Chondrocyte (in vitro differentiated cells): ENCODE data around the gene ZSCAN9. TPM values are rescaled to one million over a fixed set of nuclear protein-coding genes. Genes with fewer than 3 reads are reported as not detected.

Experiments used
- DNase-seq: peaks from one replicate; pipeline ENCODE4 v3.0.0; 2021; ENCODE audit warnings: mixed read lengths, low spot score
- H3K27ac Mint-ChIP-seq: one replicate; pipeline ENCODE4 v1.8.0; 2021; ENCODE audit warnings: mild to moderate bottlenecking, moderate library complexity, mixed read lengths; ENCODE audit not compliant: unreplicated experiment
- H3K27me3 Mint-ChIP-seq: 2 replicates; pipeline ENCODE4 v1.8.0; 2021; ENCODE audit warnings: low read depth, mixed read lengths
- H3K36me3 Mint-ChIP-seq: 2 replicates; pipeline ENCODE4 v1.8.0; 2021; ENCODE audit warnings: low read depth, mixed read lengths
- H3K4me1 Mint-ChIP-seq: 2 replicates; pipeline ENCODE4 v1.8.0; 2021; ENCODE audit warnings: low read depth, mild to moderate bottlenecking, mixed read lengths
- H3K4me3 Mint-ChIP-seq: one replicate; pipeline ENCODE4 v1.8.0; 2021; ENCODE audit warnings: mild to moderate bottlenecking, moderate library complexity, mixed read lengths; ENCODE audit not compliant: unreplicated experiment
- H3K9me3 Mint-ChIP-seq: 2 replicates; pipeline ENCODE4 v1.8.0; 2021; ENCODE audit warnings: low read depth, mixed read lengths
- CTCF ChIP-seq: fragments of 200-600 bp; sonication (generic); IDR thresholded peaks from 2 replicates; pipeline ENCODE4 v1.5.0; 2021; ENCODE audit warnings: antibody characterized with exemption, mild to moderate bottlenecking, moderate library complexity
- total RNA-seq: library from RNA; stranded (reverse); gene quantifications from 3 replicates; pipeline ENCODE4 v1.2.1, GENCODE V29; 2021

The ZSCAN9 gene
- total RNA-seq, 1 donor from 2014 or later: 13.0 TPM

DNA sequence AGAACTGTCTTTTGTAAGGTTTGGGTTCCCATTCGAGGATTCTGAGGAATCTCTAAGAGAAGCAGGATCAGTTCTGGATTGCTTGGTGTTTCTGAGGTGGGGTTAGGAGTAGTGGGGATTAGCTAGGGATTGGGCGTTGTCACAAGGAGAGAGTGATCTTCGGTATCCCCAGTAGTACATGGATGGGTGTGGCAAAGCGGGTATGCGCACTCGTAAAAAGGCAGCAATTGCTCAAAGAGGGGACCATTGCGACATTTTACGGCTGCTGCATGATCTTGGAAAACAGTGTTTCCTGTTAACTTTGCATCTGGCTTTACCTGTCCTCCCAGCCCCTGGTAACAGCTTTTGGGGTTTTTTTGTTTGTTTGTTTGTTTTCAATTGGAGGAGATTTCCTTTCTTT lies 9.7 kb upstream of the ZSCAN9 start:
- Mint-ChIP-seq H3K4me3 (no peak overlapping the region), H3K9me3 (no peaks in the 10 kb centered on the region), H3K4me1 (peaks cover 19% of the 10 kb centered on the region), H3K36me3 (no peaks in the 10 kb centered on the region), H3K27me3 (peaks cover 28% of the 10 kb centered on the region), H3K27ac (no peak overlapping the region)
- DNase-seq: no peak
- no peak for TF ChIP-seq CTCF

DNA sequence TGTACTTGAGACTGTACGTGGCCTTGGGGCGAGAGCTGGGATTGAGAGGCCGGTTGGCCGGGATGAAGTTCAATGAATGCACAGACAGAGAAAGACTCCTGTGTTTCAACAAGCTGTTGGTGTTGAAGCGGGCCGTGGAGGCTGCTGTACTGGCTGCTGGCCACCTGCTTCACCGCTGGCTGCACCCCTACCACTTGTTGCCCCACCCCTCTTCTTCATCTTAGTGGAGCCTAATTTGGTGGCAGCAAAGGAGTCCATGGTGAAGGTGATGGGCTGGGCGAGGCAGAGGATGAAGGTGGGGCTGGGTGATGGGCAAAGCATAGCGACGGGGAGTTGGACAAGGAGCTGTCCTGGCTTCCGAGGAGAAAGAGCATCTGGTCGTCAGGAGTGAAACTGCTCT lies 7.2 kb upstream of the ZSCAN9 start:
- no peak for TF ChIP-seq CTCF
- no peak for DNase-seq
- H3K4me3 Mint-ChIP-seq: no peak overlapping the region
- peaks cover 23% of the 10 kb centered on the region for H3K27me3 Mint-ChIP-seq
- no peaks in the 10 kb centered on the region for H3K36me3 Mint-ChIP-seq
- no peak overlapping the region for H3K27ac Mint-ChIP-seq
- H3K9me3 Mint-ChIP-seq: no peaks in the 10 kb centered on the region
- H3K4me1 Mint-ChIP-seq: peaks cover 7% of the 10 kb centered on the region

- TF ChIP-seq CTCF: no peak
- Mint-ChIP-seq H3K9me3 (no peaks in the 10 kb centered on the region), H3K27me3 (peaks cover 23% of the 10 kb centered on the region)
These were observed 6.5 kb upstream of the ZSCAN9 start for GRCh38 chr6:28218312-28219248.

DNA sequence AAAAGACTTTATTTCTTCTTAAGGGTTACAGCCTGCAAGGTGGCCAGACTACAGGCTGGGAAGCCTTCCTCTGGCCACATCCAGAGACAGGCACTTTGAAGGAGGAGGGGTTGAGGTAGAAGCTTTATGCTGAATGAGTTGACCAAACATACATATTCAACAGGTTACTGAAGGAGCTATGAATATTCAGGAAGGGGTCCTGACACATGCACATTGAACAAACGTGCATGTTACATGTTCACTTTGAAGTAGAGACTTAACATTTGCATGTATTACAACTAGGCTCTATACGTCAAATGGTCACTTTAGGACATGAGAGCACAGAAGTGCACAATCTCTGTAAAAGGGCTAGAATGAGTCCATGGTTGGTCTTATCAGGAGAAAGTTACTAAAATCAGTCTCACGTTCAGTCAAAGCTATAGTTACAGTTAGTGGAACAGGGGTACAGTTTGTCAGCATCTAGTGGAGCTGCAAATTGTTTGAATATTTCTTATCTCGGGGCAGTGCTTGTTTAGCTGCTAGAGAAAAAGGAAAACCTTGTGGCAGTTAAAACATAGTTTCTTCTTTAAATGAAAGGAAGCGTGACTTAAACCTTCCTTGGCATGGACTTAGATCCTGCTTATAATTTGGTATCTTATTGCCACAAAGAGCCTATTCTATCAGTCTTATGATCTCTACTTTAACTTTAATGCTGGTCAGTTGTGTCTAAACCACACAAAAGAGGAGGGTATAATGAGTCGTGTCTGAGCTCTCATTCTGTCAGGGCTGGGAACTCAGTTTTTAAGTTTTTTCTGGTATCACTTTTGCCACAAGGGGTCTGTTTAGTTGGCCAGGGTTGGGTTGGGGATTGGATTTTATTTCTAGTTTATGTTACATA lies 4.6 kb upstream of the ZSCAN9 start:
- DNase-seq: no peak
- no peak overlapping the region for H3K4me3 Mint-ChIP-seq
- peaks cover 18% of the 10 kb centered on the region for H3K27me3 Mint-ChIP-seq
- peaks cover 11% of the 10 kb centered on the region for H3K4me1 Mint-ChIP-seq
- H3K36me3 Mint-ChIP-seq: no peaks in the 10 kb centered on the region
- no peaks in the 10 kb centered on the region for H3K9me3 Mint-ChIP-seq
- no peak for TF ChIP-seq CTCF
- H3K27ac Mint-ChIP-seq: no peak overlapping the region

More at GRCh38 chr6:28218312-28219248, 6.5 kb upstream of the ZSCAN9 start:
- peaks cover 3% of the 10 kb centered on the region for H3K4me1 Mint-ChIP-seq
- peak overlapping the region; percentile 79 for H3K4me3 Mint-ChIP-seq
- no peaks in the 10 kb centered on the region for H3K36me3 Mint-ChIP-seq
- H3K27ac Mint-ChIP-seq: peak overlapping the region; percentile 49
- no peak for DNase-seq
